Measurements from ENCODE around the gene C5. TPM values are rescaled to one million over a fixed set of nuclear protein-coding genes. Genes with fewer than 3 reads are reported as not detected.

C5 gene
- total and polyA plus RNA-seq, 9 of the 15 experiments (the other 6 are each of a cell fraction or from before 2014, with no cell fraction given), result 0.08 to 0.91 (median 0.42) TPM

DNA sequence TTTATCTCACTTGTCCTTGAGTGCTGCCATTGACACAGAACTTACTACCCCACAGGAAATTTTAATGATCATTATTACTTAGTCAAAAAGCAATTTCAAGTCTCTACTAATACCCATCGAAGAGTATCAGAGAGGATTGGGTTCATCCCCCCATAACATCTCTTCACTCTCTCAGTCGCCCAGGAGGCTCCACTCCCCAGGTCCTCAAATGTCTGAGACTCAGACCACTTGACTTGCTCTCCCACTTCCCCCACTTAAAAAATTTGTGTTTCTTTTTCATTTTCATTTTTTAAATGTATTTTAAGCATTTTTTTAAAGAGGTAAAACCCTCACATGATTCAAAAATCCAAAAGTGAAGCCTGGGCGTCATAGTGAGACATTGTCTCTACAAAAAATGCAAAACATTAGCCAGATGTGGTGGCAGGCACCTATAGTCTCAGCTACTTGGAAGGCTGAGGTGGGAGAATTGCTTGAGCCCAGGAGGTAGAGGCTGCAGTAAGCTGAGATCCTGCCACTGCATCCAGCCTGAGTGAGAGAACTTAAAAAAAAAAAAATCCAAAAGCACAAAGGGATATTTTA, 66.7 kb downstream of the C5 start:
- Histone ChIP-seq H3K36me3 (ENCODE audit: control insufficient read depth, insufficient read depth, low read length) (no peaks in the 10 kb centered on the region; the same call in 2 of the 3 replicates), H4K20me1 (replicated peaks; ENCODE audit: control insufficient read depth, insufficient read depth, low read length) (no peaks in the 10 kb centered on the region), H3K4me1 (replicated peaks in 1 of 2; ENCODE audit: control insufficient read depth in 2 of 2, insufficient read depth in 2 of 2, low read length in 2 of 2) (peaks cover 0 to 18% of the 10 kb centered on the region in 2 experiments; a peak in 3 of 5 replicates), H2AFZ (ENCODE audit: low read depth, low read length) (no peak overlapping the region), H3K9me3 (replicated peaks; ENCODE audit: control insufficient read depth, insufficient read depth, low read depth, low read length) (no peaks in the 10 kb centered on the region), H3K9me1 (ENCODE audit: control insufficient read depth, insufficient read depth, low read length) (no peaks in the 10 kb centered on the region), H3K4me3 (no peak overlapping the region), H3K4me2 (ENCODE audit: insufficient read depth, low read length) (no peak overlapping the region), H3K27ac (ENCODE audit: extremely low read depth, low read depth, low read length) (no peak overlapping the region), H3K9ac (ENCODE audit: insufficient read depth in 1 of 2, low read depth in 2 of 2, low read length in 2 of 2) (no peak overlapping the region), H3K79me2 (ENCODE audit: control insufficient read depth, insufficient read depth, low read length) (no peaks in the 10 kb centered on the region), H3K27me3 (ENCODE audit: control insufficient read depth in 2 of 2, insufficient read depth in 2 of 2, low read length in 2 of 2) (no peaks in the 10 kb centered on the region)
- FAIRE-seq, result no peak
- no TSS peak for BruUV-seq (replicated peaks)
- no peak for DNase-seq (ENCODE audit: extremely low read depth in 1 of 4, low spot score in 3 of 4)
- ATAC-seq, result no peak
- ChIA-PET POLR2A (interaction anchor here (1.0 kb wide), 1 partner anchor 16 kb away, joined by 3 read pairs; no protein-coding TSS in a partner anchor), CTCF (ENCODE audit: low intra/inter-chr PET ratio) (interaction anchor here (0.7 kb wide), 1 partner anchor 141 kb away, joined by 3 read pairs; no protein-coding TSS in a partner anchor)
- in situ Hi-C loops (cut with MboI) (no loop called here), intact Hi-C loops (cut with micrococcal nuclease) (loop anchor here (5.0 to 10.0 kb wide), 6 partner anchors 141 to 411 kb away; partner anchors contain the start of gene PSMD5)
- TF ChIP-seq ZNF263 (CRISPR knock-in tag; IDR thresholded peaks at IDR 0.05; ENCODE audit: borderline replicate concordance), result no peak
- TF ChIP-seq NFXL1 (CRISPR knock-in tag; IDR thresholded peaks at IDR 0.05), result no peak
- TF ChIP-seq NR4A1 (CRISPR knock-in tag; IDR thresholded peaks at IDR 0.05), result no peak
- no peak for TF ChIP-seq NR4A1 (tag; IDR thresholded peaks at IDR 0.05)
- no peak for TF ChIP-seq RHOXF2B (CRISPR knock-in tag; conservative IDR thresholded peaks at IDR 0.05)
- TF ChIP-seq, protein P1, sequence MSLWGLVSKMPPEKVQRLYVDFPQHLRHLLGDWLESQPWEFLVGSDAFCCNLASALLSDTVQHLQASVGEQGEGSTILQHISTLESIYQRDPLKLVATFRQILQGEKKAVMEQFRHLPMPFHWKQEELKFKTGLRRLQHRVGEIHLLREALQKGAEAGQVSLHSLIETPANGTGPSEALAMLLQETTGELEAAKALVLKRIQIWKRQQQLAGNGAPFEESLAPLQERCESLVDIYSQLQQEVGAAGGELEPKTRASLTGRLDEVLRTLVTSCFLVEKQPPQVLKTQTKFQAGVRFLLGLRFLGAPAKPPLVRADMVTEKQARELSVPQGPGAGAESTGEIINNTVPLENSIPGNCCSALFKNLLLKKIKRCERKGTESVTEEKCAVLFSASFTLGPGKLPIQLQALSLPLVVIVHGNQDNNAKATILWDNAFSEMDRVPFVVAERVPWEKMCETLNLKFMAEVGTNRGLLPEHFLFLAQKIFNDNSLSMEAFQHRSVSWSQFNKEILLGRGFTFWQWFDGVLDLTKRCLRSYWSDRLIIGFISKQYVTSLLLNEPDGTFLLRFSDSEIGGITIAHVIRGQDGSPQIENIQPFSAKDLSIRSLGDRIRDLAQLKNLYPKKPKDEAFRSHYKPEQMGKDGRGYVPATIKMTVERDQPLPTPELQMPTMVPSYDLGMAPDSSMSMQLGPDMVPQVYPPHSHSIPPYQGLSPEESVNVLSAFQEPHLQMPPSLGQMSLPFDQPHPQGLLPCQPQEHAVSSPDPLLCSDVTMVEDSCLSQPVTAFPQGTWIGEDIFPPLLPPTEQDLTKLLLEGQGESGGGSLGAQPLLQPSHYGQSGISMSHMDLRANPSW (CRISPR knock-in tag; IDR thresholded peaks at IDR 0.05), result no peak
- TF ChIP-seq, protein P2, sequence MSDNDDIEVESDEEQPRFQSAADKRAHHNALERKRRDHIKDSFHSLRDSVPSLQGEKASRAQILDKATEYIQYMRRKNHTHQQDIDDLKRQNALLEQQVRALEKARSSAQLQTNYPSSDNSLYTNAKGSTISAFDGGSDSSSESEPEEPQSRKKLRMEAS (CRISPR knock-in tag; IDR thresholded peaks at IDR 0.05), result no peak
- no peak for TF ChIP-seq POLR2AphosphoS5 (IDR thresholded peaks at IDR 0.05; ENCODE audit: control insufficient read depth, insufficient read depth, low read depth, low read length)
- TF ChIP-seq ASH1L (IDR thresholded peaks at IDR 0.05; ENCODE audit: borderline replicate concordance, low read depth, partially characterized antibody), result no peak
- TF ChIP-seq FOXA3 (CRISPR knock-in tag; conservative IDR thresholded peaks at IDR 0.05 in 1 of 2, IDR thresholded peaks at IDR 0.05 in 1 of 2), result no peak
- WGBS (ENCODE audit: insufficient coverage, low coverage, missing lambda C conversion rate), result 30% methylated on average over 3 of the region's 3 CpGs
